Measurements from ENCODE around the gene TCF23. TPM values are rescaled to one million over a fixed set of nuclear protein-coding genes. Genes with fewer than 3 reads are reported as not detected.
"Not testable (repeated sequence)": the region's sequence is repeated elsewhere in the genome, so short reads cannot be mapped to it uniquely, and the experiment has no call there.

TCF23 gene
- total RNA-seq, 2 donors from 2014 or later = 8.5 TPM; not detected in 1

DNA sequence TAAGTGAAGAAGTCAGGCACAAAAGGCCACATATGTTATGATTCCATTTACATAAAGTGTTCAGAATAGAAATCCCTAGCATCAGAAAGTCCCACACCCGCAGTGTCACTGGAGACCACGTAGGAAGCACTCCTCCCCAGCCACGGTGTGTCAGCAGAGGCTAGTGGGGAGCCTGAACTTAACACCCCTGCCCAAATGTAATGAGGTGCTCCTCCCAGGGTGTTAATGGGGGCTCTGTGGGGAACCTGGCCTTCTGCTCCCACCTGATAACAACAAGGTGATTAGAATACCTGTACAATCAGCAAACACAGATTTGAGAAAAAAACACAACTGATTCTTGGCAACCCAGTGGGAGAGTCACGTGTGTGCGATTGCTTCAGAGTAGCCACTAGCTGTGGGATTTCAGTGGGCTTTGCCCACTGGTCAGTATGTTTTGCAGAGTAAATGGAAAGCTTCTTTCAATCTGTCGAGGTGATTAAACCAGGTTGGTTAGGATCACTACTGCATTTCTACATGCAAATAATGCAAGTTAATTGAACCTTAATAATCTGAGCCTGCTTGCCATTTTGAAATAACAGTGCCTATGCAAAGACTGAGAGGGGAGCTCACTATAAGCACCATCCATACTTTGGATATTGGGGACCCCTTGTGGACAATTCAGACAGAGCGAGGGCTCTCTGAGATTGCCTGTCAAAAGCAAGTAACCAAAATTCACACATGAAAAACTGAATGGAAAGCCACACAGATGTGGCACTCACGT lies 42.4 kb downstream of the TCF23 start:
- TF ChIP-seq, protein P1, sequence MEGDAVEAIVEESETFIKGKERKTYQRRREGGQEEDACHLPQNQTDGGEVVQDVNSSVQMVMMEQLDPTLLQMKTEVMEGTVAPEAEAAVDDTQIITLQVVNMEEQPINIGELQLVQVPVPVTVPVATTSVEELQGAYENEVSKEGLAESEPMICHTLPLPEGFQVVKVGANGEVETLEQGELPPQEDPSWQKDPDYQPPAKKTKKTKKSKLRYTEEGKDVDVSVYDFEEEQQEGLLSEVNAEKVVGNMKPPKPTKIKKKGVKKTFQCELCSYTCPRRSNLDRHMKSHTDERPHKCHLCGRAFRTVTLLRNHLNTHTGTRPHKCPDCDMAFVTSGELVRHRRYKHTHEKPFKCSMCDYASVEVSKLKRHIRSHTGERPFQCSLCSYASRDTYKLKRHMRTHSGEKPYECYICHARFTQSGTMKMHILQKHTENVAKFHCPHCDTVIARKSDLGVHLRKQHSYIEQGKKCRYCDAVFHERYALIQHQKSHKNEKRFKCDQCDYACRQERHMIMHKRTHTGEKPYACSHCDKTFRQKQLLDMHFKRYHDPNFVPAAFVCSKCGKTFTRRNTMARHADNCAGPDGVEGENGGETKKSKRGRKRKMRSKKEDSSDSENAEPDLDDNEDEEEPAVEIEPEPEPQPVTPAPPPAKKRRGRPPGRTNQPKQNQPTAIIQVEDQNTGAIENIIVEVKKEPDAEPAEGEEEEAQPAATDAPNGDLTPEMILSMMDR (IDR thresholded peaks at IDR 0.05) = peak in 3 of 4 experiments; percentile 26 to 46 (median 45)
- TF ChIP-seq POLR2AphosphoS5 (IDR thresholded peaks at IDR 0.05) = no peak
- H3K27me3 ChIP-seq (replicated peaks; ENCODE audit: insufficient read depth) = no peaks in the 10 kb centered on the region
- no peak overlapping the region for H3K27ac ChIP-seq
- intact Hi-C loops (cut with DNase I) = loop anchor here (1.0 kb wide), 1 partner anchor 91 kb away; no protein-coding TSS in a partner anchor
- H3K4me1 ChIP-seq (replicated peaks) = no peaks in the 10 kb centered on the region
- peak; percentile 21 for DNase-seq (ENCODE audit: low spot score)
- H3K36me3 ChIP-seq = no peaks in the 10 kb centered on the region
- H3K9me3 ChIP-seq = no peaks in the 10 kb centered on the region
- no peak overlapping the region for H3K4me3 ChIP-seq
- 43% methylated on average over 8 of the region's 8 CpGs for WGBS

GRCh38 chr2:27194538-27195354 lies 45.9 kb downstream of the TCF23 start:
- WGBS = 56% methylated on average over 17 of the region's 17 CpGs
- no peak overlapping the region for H3K4me3 ChIP-seq
- H3K27me3 ChIP-seq (replicated peaks; ENCODE audit: insufficient read depth) = no peaks in the 10 kb centered on the region
- H3K4me1 ChIP-seq (replicated peaks) = no peaks in the 10 kb centered on the region
- intact Hi-C loops (cut with DNase I) = no loop called here
- H3K27ac ChIP-seq = no peak overlapping the region
- TF ChIP-seq POLR2AphosphoS5 (IDR thresholded peaks at IDR 0.05) = peak; percentile 17
- no peak for TF ChIP-seq POLR2A (IDR thresholded peaks at IDR 0.05)
- no peaks in the 10 kb centered on the region for H3K36me3 ChIP-seq
- no peak for DNase-seq (ENCODE audit: low spot score)
- no peaks in the 10 kb centered on the region for H3K9me3 ChIP-seq

- DNase-seq (ENCODE audit: low spot score); H3K27me3 ChIP-seq (replicated peaks; ENCODE audit: insufficient read depth); H3K4me1 ChIP-seq (replicated peaks); intact Hi-C loops (cut with DNase I); H3K9me3 ChIP-seq; H3K36me3 ChIP-seq; H3K27ac ChIP-seq; H3K4me3 ChIP-seq: not testable (repeated sequence)
- WGBS = 67% methylated on average over 3 of the region's 3 CpGs
Observed at GRCh38 chr2:27195799-27196198, 47.0 kb downstream of the TCF23 start.

DNA sequence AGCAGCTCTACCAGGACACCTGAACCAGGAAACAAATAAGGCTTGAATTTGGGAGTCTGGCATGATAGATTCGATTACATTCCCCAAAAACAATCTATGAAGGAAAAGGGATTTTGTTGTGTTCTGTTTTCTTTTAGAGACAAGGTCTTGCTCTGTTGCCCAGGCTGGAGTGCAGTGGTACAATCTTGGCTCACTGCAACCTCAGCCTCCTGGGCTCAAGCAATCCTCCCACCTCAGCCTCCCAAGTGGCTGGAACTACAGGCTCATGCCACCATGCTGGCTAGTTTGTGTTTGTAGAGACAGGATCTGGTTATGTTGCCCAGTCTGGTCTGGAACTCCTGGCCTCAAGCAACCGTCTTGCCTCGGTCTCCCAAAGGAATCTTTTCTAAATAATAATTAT lies 49.3 kb downstream of the TCF23 start:
- WGBS = 55% methylated on average over 3 of the region's 3 CpGs
- H3K4me1 ChIP-seq (replicated peaks); H3K36me3 ChIP-seq; H3K27me3 ChIP-seq (replicated peaks; ENCODE audit: insufficient read depth); DNase-seq (ENCODE audit: low spot score); H3K9me3 ChIP-seq; intact Hi-C loops (cut with DNase I); H3K4me3 ChIP-seq: not testable (repeated sequence)
- peak overlapping the region in 1 of 2 donors; percentile 60 for H3K27ac ChIP-seq

DNA sequence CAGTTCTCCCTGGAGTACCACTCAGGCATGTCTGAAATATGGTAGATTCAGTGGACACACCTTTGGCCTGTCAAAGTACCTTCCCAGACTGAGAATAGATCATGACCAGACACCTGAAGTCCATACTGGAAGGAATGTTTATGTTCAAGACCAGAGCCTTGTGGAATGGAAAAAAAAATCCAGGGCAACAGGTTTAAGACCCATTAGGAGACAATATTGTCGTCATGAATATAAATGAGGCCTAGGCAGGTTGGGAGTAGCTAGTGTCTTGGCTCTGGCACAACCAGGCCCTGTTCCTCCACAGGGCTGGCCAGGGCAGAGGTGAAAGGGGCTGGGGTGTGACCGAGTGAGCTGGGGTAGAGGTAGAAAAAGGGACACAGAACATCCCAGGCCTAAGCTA lies 49.8 kb downstream of the TCF23 start:
- Histone ChIP-seq H3K9me3 (no peaks in the 10 kb centered on the region), H3K4me1 (replicated peaks) (no peaks in the 10 kb centered on the region), H3K27me3 (replicated peaks; ENCODE audit: insufficient read depth) (no peaks in the 10 kb centered on the region), H3K36me3 (peaks cover 3 to 4% of the 10 kb centered on the region in 2 donors), H3K27ac (peak overlapping the region; percentile 51 to 60), H3K4me3 (no peak overlapping the region)
- WGBS = 66% methylated on average over 2 of the region's 2 CpGs
- TF ChIP-seq, protein P1 (IDR thresholded peaks at IDR 0.05) = no peak
- TF ChIP-seq POLR2A (IDR thresholded peaks at IDR 0.05) (no peak), POLR2AphosphoS5 (IDR thresholded peaks at IDR 0.05) (no peak)
- no peak for DNase-seq (ENCODE audit: low spot score)
- intact Hi-C loops (cut with DNase I) = no loop called here

DNA sequence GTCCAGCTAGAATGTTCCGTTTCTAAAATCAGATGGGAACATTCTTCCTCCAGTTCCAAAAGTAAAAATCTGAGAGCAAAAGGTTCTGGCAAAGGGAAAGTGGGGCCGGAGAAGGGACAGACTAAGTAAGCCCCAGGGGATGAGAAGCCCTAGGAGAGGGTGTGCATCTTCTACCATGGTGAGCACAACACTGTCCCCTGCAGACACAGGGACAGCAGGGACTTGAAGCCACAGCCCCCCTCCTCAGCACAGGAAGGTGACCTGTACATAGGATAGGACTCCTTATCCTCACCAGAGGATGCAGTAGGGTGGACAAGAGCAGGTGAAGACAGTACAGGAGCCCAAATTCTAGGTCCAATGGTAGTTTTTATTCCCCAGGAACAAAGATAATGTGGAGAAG lies 50.4 kb downstream of the TCF23 start:
- Histone ChIP-seq H3K4me3 (no peak overlapping the region), H3K27ac (peak overlapping the region; percentile 30 to 51), H3K36me3 (peaks cover 8 to 10% of the 10 kb centered on the region in 2 donors), H3K9me3 (no peaks in the 10 kb centered on the region), H3K27me3 (replicated peaks; ENCODE audit: insufficient read depth) (no peaks in the 10 kb centered on the region), H3K4me1 (replicated peaks) (no peaks in the 10 kb centered on the region)
- DNase-seq (ENCODE audit: low spot score) = no peak
- intact Hi-C loops (cut with DNase I) = no loop called here
- 50% methylated on average over 2 of the region's 2 CpGs for WGBS
- peak; percentile 18 for TF ChIP-seq POLR2AphosphoS5 (IDR thresholded peaks at IDR 0.05)
- TF ChIP-seq POLR2A (IDR thresholded peaks at IDR 0.05) = no peak
